ENCODE results near the gene BIN1.
"Not testable (repeated sequence)": the region's sequence is repeated elsewhere in the genome, so short reads cannot be mapped to it uniquely, and the experiment has no call there.

The BIN1 gene

GRCh38 chr2:127133793-127134192 lies 26.8 kb upstream of the BIN1 start:
- no peak for DNase-seq

- DNase-seq: no peak
Measured at GRCh38 chr2:127130421-127130820, 23.5 kb upstream of the BIN1 start.

GRCh38 chr2:127129937-127130336 lies 23.0 kb upstream of the BIN1 start:
- no peak for DNase-seq

DNA sequence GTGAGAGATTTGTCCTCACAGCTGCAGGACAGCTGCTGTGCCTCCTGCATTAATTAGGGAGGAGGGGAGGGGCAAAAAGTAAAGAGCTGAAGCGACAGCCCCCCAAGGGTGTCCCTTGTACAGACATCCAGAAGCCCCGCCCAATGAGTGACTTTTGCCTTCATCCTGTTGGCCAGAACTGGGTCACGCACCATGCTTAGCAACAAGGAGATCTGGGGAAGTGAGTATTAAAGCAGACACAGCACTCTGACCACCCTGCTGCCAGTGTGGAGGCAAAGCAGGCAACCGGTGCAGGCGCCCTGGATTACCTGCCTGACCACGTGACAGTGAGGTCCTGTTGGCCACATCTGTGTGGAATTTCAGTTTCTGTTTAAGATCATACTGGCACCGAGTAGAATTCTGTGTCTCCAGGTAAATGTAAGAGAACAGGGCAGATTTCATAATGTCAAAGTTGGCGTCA lies 21.5 kb upstream of the BIN1 start:
- no peak for DNase-seq

DNA sequence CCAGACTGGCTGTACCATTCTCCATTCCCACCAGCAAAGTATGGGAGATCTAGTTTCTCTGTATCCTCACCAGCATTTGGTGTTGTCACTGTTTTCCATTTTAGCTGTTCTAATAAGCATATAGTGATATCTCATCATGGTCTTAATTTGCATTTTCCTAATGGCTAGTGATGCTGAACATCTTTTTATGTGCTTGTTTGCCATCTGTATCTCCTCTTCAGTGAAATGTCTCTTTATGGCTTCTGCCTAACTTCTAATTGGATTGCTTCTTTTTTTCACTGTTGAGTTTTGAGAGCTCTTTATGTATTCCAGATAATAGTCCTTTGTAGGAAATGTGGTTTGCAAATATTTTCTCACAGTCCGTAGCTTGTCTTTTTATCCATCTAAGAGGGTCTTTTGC lies 18.9 kb upstream of the BIN1 start:
- no peak for DNase-seq

GRCh38 chr2:127124426-127124825 lies 17.5 kb upstream of the BIN1 start:
- no peak for DNase-seq

DNA sequence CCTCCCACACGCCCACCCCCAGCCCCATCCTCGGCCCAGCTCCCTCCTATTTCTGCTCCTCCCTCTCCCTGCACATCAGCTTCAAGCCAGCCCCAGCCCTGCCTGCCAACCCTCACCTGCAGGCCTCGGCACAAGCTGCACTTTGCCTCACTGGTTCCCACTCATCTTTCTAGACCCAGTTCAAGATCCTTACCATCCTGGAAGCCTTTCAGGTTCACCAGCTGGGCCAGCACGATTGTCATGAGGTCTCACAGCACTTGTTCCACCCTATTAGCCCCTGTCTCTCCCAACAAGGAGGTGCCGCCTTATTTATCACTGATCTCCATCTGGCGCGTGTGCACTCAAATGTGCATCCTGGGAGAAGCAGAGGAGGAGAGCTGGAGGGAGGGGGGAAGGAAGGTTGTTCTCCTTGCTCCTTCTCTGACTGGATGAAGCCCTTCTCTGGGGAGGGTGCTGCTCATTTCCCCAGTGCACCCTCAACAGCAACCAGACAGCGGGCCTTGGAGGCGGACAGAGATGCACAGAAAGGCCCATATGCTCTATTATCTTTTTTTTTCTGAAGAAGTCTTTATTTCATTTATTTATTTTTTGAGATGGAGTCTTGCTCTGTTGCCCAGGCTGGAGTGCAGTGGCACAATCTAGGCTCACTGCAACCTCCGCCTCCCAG lies 15.5 kb upstream of the BIN1 start:
- no peak for DNase-seq

- DNase-seq: no peak
Measured at GRCh38 chr2:127121776-127122176, 14.8 kb upstream of the BIN1 start.

GRCh38 chr2:127121353-127121752 lies 14.4 kb upstream of the BIN1 start:
- no peak for DNase-seq

DNA sequence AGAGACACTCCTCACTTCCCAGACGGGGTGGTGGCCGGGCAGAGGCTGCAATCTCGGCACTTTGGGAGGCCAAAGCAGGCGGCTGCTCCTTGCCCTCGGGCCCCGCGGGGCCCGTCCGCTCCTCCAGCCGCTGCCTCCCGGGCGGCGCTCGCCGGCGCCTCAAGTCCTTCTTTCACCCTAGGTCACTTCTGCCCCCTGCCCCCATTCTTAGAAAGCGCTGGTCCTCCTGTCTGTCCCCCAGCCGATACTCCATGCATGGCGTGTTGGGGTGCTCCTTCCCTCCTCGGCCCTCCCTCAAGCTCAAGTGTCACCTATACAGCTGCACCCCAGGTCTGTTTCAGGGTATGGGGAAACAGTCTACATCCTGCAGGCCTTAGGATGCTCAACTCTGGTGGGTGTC lies 13.5 kb upstream of the BIN1 start:
- DNase-seq: not testable (repeated sequence)

- DNase-seq: no peak
Measured at GRCh38 chr2:127118467-127118866, 11.5 kb upstream of the BIN1 start.

- no peak for DNase-seq
Measured at GRCh38 chr2:127118038-127118437, 11.1 kb upstream of the BIN1 start.

GRCh38 chr2:127117603-127118002 lies 10.6 kb upstream of the BIN1 start:
- no peak for DNase-seq

DNA sequence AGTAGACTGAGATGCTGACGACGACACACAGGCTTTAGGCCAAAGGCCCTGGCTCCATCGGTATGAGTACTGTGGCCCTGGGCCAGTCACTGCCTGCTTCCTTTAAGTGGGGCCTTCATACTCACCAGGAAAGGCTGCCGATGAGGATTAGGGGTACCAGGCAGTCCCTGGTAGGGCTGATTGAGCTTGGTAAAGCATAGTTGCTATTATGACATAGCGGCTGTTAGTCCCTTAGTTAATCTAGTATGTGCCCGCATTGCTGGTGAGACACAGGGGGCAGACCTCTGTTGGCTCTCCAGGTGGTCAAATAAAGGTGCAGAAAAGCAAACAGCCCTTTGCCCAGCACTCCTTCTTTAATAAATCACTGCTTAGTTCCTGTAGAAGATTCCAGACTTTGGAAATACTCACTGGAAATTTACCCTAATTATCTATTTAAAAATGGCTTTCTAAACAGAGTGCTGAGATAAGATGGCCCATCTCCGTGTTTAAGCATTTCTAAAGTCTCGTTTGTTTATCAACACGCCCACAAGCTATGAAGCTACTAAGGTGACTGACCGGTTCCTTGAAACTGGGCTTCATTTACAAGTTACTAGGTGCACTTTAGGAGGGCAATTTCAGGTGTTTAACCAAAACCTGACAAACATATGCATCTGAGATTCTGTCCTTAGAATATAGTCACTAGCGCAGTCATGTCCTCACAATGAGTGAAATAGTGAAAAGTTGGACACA lies 8.7 kb upstream of the BIN1 start:
- DNase-seq: no peak

- DNase-seq: no peak
Measured at GRCh38 chr2:127110985-127111384, 4.0 kb upstream of the BIN1 start.

- DNase-seq: no peak
Measured at GRCh38 chr2:127108090-127108523, 1.2 kb upstream of the BIN1 start.

DNA sequence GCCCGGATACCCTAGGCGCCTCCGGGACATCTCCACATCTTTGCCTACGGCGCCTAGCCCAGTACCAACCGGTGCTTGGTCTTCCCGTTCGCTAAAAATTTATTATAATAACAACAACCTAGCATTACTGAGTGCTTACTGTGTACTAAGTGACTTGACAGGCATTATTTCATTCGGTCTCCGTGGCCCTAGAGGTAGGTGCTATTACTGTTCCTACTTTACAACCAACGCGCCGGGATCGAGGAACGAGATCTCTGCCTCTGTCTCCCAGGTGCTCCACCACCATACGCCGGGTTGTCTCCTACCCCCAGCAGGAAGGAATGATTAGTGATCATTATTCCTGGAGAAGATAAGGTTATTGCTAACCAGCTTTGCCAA lies 657 bp upstream of the BIN1 start:
- no peak for DNase-seq

GRCh38 chr2:127106457-127106990 lies 430 bp downstream of the BIN1 start:
- DNase-seq: peak in 1 of 2 donors; percentile 26

GRCh38 chr2:127105656-127106456 lies 1.1 kb downstream of the BIN1 start:
- peak in 1 of 2 donors; percentile 16 for DNase-seq

DNA sequence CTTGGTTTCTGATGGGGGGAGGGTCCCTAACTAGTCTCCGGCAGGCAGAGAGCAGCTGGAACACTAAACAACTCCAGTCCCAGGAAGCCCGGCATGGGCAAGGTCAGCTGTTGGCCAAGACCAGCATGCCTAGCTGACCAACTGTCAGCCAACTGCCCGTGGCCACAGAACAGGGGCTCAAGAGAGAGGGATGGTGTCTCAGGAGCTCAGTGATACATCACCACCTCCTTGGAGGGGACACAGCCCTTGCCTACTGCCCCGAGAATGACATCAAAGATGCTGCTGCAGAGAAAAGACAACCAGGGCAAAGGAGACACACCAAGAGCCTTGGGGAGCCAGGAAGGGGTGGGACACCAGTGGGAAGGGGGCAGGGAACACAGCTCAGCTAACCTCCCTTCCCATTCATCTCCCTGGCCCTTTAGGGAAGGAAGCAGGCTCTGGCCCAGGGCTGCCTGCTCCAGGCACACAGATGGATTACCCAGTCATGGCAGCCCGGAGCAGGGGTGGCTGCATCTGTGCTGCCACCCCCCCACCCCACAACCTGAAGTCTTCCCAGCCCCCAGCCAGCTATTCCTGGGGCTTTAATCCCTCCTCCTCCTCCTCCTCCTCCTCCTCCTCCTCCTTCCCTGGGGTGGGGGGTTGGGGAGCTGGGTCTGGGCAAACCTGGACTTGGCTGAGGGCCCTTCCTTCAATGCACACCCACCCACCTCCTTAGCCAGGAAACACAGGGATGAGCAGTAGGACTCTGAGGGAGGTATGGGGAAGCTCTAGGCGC lies 1.9 kb downstream of the BIN1 start:
- no peak for DNase-seq

DNA sequence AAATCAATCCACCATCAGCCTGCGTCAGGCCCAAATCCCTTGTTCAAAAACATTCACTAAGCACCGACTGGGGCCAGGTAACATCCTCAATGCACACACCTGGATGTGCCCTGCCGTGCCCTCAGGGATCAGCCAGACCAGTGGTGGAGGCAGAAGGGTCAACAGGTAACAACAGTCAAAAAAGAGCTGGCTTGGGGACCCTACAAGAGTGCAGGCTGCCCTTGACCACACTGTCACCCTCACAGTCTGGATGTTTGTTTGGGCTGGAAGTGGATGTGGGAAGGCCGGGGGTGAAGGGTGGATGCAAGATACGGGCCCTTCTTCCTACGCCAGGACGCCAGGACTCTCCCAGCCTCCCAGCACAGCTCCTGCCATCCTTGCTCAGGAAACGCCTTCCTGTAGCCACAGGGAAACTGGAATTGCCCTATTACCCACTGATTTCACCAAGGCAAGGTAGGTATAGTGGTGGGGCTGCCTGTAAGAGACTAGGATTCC lies 2.7 kb downstream of the BIN1 start:
- DNase-seq: no peak

Data from stimulated activated CD4-positive, alpha-beta T cell treated with anti-CD3 and anti-CD28 coated beads, Interleukin-2, amount 100 ng/mL, for 24 hours (primary cell).